HUES6 (cell line): ENCODE results near the gene GPR153.

ENCODE experiments used
- H3K27ac ChIP-seq: 2 replicates; pipeline ENCODE4 v1.7.0; 2013; ENCODE audit warnings: low read depth, mild to moderate bottlenecking, low read length, inconsistent platforms
- H3K27me3 ChIP-seq: 2 replicates; pipeline ENCODE4 v1.6.1; 2013; ENCODE audit warnings: low read length; ENCODE audit not compliant: control insufficient read depth, insufficient read depth
- H3K36me3 ChIP-seq: 2 replicates; pipeline ENCODE4 v1.6.1; 2013; ENCODE audit warnings: low read length; ENCODE audit not compliant: control insufficient read depth, insufficient read depth
- H3K4me1 ChIP-seq: 2 replicates; pipeline ENCODE4 v1.6.1; 2013; ENCODE audit warnings: low read length; ENCODE audit not compliant: control insufficient read depth, insufficient read depth
- H3K4me3 ChIP-seq: 2 replicates; pipeline ENCODE4 v1.5.1; 2013; ENCODE audit warnings: low read depth, low read length
- H3K9ac ChIP-seq: one replicate; pipeline ENCODE4 v1.6.1; 2013; ENCODE audit warnings: mild to moderate bottlenecking, low read length
- H3K9me3 ChIP-seq: 2 replicates; pipeline ENCODE4 v1.6.1; 2013; ENCODE audit warnings: low read depth, low read length; ENCODE audit not compliant: control insufficient read depth, insufficient read depth

The GPR153 gene

GRCh38 chr1:6197746-6198427 lies 63.0 kb downstream of the GPR153 start:
- H3K9ac ChIP-seq = peak overlapping the region; percentile 98
- H3K4me1 ChIP-seq = peaks cover 19% of the 10 kb centered on the region
- H3K27ac ChIP-seq = peak overlapping the region; percentile 97
- peak overlapping the region; percentile 96 for H3K4me3 ChIP-seq
- no peaks in the 10 kb centered on the region for H3K9me3 ChIP-seq
- H3K27me3 ChIP-seq = no peaks in the 10 kb centered on the region
- H3K36me3 ChIP-seq = peaks cover 52% of the 10 kb centered on the region
